ENCODE data around the gene PHACTR4.
A peak's percentile ranks its signal among the peaks of the same experiment; 100 is the strongest.

Gene PHACTR4

DNA sequence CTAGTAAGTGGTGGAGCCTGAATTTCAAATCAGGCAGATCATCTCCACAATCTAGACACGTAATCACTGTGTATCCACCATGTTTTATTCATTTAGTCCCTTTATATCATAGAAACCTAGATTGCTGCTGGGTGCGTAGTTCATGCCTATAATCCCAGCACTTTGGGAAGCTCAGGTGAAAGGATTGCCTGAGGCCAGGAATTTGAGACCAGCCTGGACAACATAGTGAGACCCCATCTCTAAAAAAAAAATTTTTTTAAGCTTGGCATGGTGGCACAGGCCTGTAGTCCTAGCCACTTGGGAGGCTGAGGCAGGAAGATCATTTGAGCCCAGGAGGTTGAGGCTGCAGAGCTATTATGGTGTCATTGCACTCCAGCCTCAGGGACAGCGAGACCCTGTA, 30.6 kb upstream of the PHACTR4 start:
- H3K14ac ChIP-seq (ENCODE audit: low read length in 2 of 2), result no peak overlapping the region
- H2AFZ ChIP-seq (ENCODE audit: low read depth, low read length), result no peak overlapping the region
- no peak overlapping the region for H3K4me2 ChIP-seq (ENCODE audit: low read length, poor library complexity, severe bottlenecking)
- H3K9ac ChIP-seq (ENCODE audit: low read length), result no peak overlapping the region
- no peak overlapping the region for H2BK15ac ChIP-seq (ENCODE audit: low read depth, poor library complexity, severe bottlenecking)
- WGBS, result 96% methylated on average over 3 of the region's 3 CpGs
- H3K4ac ChIP-seq (ENCODE audit: low read depth in 1 of 2, low read length in 2 of 2), result no peak overlapping the region
- H2BK12ac ChIP-seq (ENCODE audit: low read length in 2 of 2), result no peak overlapping the region
- no peak overlapping the region for H3K18ac ChIP-seq (ENCODE audit: low read depth in 1 of 2, low read length in 2 of 2)
- peaks cover 8 to 21% of the 10 kb centered on the region in 2 experiments for H3K36me3 ChIP-seq (ENCODE audit: control insufficient read depth in 1 of 2, insufficient read depth in 2 of 2, low read depth in 1 of 2, low read length in 2 of 2)
- H2AK5ac ChIP-seq (ENCODE audit: low read length, severe bottlenecking), result no peak overlapping the region
- H2BK5ac ChIP-seq (ENCODE audit: low read depth, low read length, poor library complexity, severe bottlenecking), result no peak overlapping the region
- no peak overlapping the region for H3K4me3 ChIP-seq (ENCODE audit: insufficient read depth in 1 of 2, low read depth in 1 of 2, low read length in 2 of 2)
- no peak overlapping the region for H4K91ac ChIP-seq (ENCODE audit: low read length)
- H3K27ac ChIP-seq (ENCODE audit: low read length, poor library complexity, severe bottlenecking), result no peak overlapping the region
- no peak overlapping the region for H3K23ac ChIP-seq (ENCODE audit: low read length in 2 of 2)
- H3K79me1 ChIP-seq (replicated peaks; ENCODE audit: low read length, poor library complexity, severe bottlenecking), result peaks cover 8% of the 10 kb centered on the region
- no peak overlapping the region for H2BK120ac ChIP-seq (ENCODE audit: low read depth, low read length)
- no peaks in the 10 kb centered on the region for H3K9me3 ChIP-seq (ENCODE audit: control insufficient read depth, low read length)
- no peak overlapping the region for H4K8ac ChIP-seq (ENCODE audit: low read length)
- no peaks in the 10 kb centered on the region for H3K27me3 ChIP-seq (ENCODE audit: control insufficient read depth in 1 of 2, insufficient read depth in 1 of 2, low read length in 2 of 2)
- no peaks in the 10 kb centered on the region for H3K4me1 ChIP-seq (ENCODE audit: control insufficient read depth, insufficient read depth, low read depth, low read length)
- no peak for DNase-seq

DNA sequence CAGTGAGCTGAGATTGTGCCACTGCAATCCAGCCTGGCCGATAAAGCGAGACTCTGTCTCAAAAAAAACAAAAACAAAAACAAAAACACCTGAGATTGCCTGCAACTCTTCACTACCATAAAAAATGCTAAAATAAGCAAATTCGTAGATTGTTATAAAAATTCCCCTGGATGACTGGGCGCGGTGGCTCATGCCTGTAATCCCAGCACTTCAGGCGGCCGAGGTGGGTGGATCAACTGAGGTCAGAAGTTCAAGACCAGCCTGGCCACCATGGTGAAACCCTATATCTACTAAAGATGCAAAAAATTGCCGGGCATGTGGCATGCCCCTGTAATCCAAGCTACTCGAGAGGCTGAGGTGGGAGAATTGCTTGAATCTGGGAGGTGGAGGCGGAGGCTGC, 30.0 kb upstream of the PHACTR4 start:
- Histone ChIP-seq H3K27ac (ENCODE audit: low read length, poor library complexity, severe bottlenecking) (no peak overlapping the region), H3K23ac (ENCODE audit: low read length in 2 of 2) (no peak overlapping the region), H3K14ac (ENCODE audit: low read length in 2 of 2) (no peak overlapping the region), H2BK12ac (ENCODE audit: low read length in 2 of 2) (no peak overlapping the region), H3K9me3 (ENCODE audit: control insufficient read depth, low read length) (no peaks in the 10 kb centered on the region), H3K4me1 (ENCODE audit: control insufficient read depth, insufficient read depth, low read depth, low read length) (no peaks in the 10 kb centered on the region), H3K4me3 (ENCODE audit: insufficient read depth in 1 of 2, low read depth in 1 of 2, low read length in 2 of 2) (no peak overlapping the region), H3K9ac (ENCODE audit: low read length) (no peak overlapping the region), H3K4me2 (ENCODE audit: low read length, poor library complexity, severe bottlenecking) (no peak overlapping the region), H3K36me3 (ENCODE audit: control insufficient read depth in 1 of 2, insufficient read depth in 2 of 2, low read depth in 1 of 2, low read length in 2 of 2) (peaks cover 5 to 14% of the 10 kb centered on the region in 2 experiments), H4K91ac (ENCODE audit: low read length) (no peak overlapping the region), H3K79me1 (replicated peaks; ENCODE audit: low read length, poor library complexity, severe bottlenecking) (peaks cover 5% of the 10 kb centered on the region), H3K4ac (ENCODE audit: low read depth in 1 of 2, low read length in 2 of 2) (no peak overlapping the region), H2AFZ (ENCODE audit: low read depth, low read length) (no peak overlapping the region), H2AK5ac (ENCODE audit: low read length, severe bottlenecking) (peak overlapping the region; percentile 54), H3K27me3 (ENCODE audit: control insufficient read depth in 1 of 2, insufficient read depth in 1 of 2, low read length in 2 of 2) (no peaks in the 10 kb centered on the region), H3K18ac (ENCODE audit: low read depth in 1 of 2, low read length in 2 of 2) (no peak overlapping the region), H4K8ac (ENCODE audit: low read length) (no peak overlapping the region), H2BK120ac (ENCODE audit: low read depth, low read length) (no peak overlapping the region), H2BK15ac (ENCODE audit: low read depth, poor library complexity, severe bottlenecking) (no peak overlapping the region), H2BK5ac (ENCODE audit: low read depth, low read length, poor library complexity, severe bottlenecking) (no peak overlapping the region)
- WGBS, result 86% methylated on average over 10 of the region's 10 CpGs
- no peak for DNase-seq

DNA sequence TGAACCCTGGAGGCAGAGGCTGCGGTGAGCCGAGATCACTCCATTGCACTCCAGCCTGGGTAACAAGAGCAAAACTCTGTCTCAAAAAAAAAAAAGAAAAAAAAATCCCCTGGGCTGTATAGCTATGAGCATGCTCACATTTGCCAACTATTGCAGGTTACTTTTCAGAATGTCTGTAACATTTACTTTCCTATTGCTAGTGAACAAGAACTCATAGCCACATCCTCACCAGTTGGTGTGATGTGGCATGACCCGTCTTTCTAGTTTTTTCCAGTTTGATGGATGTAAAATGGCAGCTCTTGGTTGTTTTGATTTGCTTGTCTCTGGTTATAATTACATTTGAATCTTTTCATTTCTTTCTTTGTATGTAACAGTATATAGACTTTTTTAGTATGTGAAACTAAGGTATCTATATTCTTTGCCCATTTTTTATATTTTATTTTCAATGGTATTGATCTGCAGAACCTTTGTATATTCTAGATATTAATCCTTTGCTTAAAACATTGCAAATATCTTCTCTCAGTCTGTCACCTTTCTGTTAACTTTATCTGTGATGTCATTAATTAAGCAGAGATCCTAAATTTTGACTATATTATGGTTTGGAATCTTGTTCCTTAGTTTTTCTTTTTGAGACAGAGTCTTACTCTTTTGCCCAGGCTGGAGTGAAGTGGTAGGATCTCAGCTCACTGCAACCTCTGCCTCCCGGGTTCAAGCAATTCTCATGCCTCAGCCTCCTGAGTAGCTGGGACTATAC, 29.1 kb upstream of the PHACTR4 start:
- Histone ChIP-seq H3K27ac (ENCODE audit: low read length, poor library complexity, severe bottlenecking) (no peak overlapping the region), H3K9me3 (ENCODE audit: control insufficient read depth, low read length) (no peaks in the 10 kb centered on the region), H3K9ac (ENCODE audit: low read length) (no peak overlapping the region), H3K79me1 (replicated peaks; ENCODE audit: low read length, poor library complexity, severe bottlenecking) (peaks cover 2% of the 10 kb centered on the region), H3K14ac (ENCODE audit: low read length in 2 of 2) (no peak overlapping the region), H2BK5ac (ENCODE audit: low read depth, low read length, poor library complexity, severe bottlenecking) (no peak overlapping the region), H3K4me2 (ENCODE audit: low read length, poor library complexity, severe bottlenecking) (no peak overlapping the region), H3K4ac (ENCODE audit: low read depth in 1 of 2, low read length in 2 of 2) (no peak overlapping the region), H2BK15ac (ENCODE audit: low read depth, poor library complexity, severe bottlenecking) (no peak overlapping the region), H3K23ac (ENCODE audit: low read length in 2 of 2) (no peak overlapping the region), H4K8ac (ENCODE audit: low read length) (no peak overlapping the region), H3K4me1 (ENCODE audit: control insufficient read depth, insufficient read depth, low read depth, low read length) (no peaks in the 10 kb centered on the region), H2AFZ (ENCODE audit: low read depth, low read length) (no peak overlapping the region), H3K4me3 (ENCODE audit: insufficient read depth in 1 of 2, low read depth in 1 of 2, low read length in 2 of 2) (no peak overlapping the region), H2AK5ac (ENCODE audit: low read length, severe bottlenecking) (no peak overlapping the region), H2BK12ac (ENCODE audit: low read length in 2 of 2) (no peak overlapping the region), H3K36me3 (ENCODE audit: control insufficient read depth in 1 of 2, insufficient read depth in 2 of 2, low read depth in 1 of 2, low read length in 2 of 2) (peaks cover 3 to 6% of the 10 kb centered on the region in 2 experiments), H4K91ac (ENCODE audit: low read length) (no peak overlapping the region), H3K27me3 (ENCODE audit: control insufficient read depth in 1 of 2, insufficient read depth in 1 of 2, low read length in 2 of 2) (no peaks in the 10 kb centered on the region), H3K18ac (ENCODE audit: low read depth in 1 of 2, low read length in 2 of 2) (no peak overlapping the region), H2BK120ac (ENCODE audit: low read depth, low read length) (no peak overlapping the region)
- WGBS, result 96% methylated on average over 3 of the region's 4 CpGs
- no peak for DNase-seq

DNA sequence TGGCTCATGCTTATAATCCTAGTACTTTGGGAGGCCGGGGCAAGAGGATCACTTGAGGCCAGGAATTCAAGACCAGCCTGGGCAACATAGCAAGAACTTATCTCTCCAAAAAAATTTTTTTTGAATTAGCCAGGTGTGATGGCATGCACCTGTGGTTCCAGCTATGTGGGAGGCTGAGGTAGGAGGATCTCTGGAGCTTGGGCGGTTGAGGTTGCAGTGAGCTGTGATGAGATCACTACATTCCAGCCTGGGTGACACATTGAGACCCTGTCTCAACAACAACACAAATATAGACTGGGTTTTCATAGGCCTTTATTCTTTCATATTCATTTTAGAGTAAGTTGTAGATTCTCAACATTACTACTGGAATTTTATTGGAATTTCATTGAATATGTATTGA, 27.9 kb upstream of the PHACTR4 start:
- Histone ChIP-seq H3K27ac (ENCODE audit: low read length, poor library complexity, severe bottlenecking) (no peak overlapping the region), H3K18ac (ENCODE audit: low read depth in 1 of 2, low read length in 2 of 2) (no peak overlapping the region), H2AK5ac (ENCODE audit: low read length, severe bottlenecking) (no peak overlapping the region), H3K9me3 (ENCODE audit: control insufficient read depth, low read length) (no peaks in the 10 kb centered on the region), H2AFZ (ENCODE audit: low read depth, low read length) (no peak overlapping the region), H2BK120ac (ENCODE audit: low read depth, low read length) (no peak overlapping the region), H3K23ac (ENCODE audit: low read length in 2 of 2) (no peak overlapping the region), H4K8ac (ENCODE audit: low read length) (no peak overlapping the region), H3K4me2 (ENCODE audit: low read length, poor library complexity, severe bottlenecking) (no peak overlapping the region), H3K4me1 (ENCODE audit: control insufficient read depth, insufficient read depth, low read depth, low read length) (no peaks in the 10 kb centered on the region), H3K27me3 (ENCODE audit: control insufficient read depth in 1 of 2, insufficient read depth in 1 of 2, low read length in 2 of 2) (no peaks in the 10 kb centered on the region), H3K4ac (ENCODE audit: low read depth in 1 of 2, low read length in 2 of 2) (no peak overlapping the region), H2BK5ac (ENCODE audit: low read depth, low read length, poor library complexity, severe bottlenecking) (no peak overlapping the region), H2BK15ac (ENCODE audit: low read depth, poor library complexity, severe bottlenecking) (no peak overlapping the region), H3K79me1 (replicated peaks; ENCODE audit: low read length, poor library complexity, severe bottlenecking) (no peaks in the 10 kb centered on the region), H3K14ac (ENCODE audit: low read length in 2 of 2) (no peak overlapping the region), H3K9ac (ENCODE audit: low read length) (no peak overlapping the region), H2BK12ac (ENCODE audit: low read length in 2 of 2) (no peak overlapping the region), H4K91ac (ENCODE audit: low read length) (no peak overlapping the region), H3K4me3 (ENCODE audit: insufficient read depth in 1 of 2, low read depth in 1 of 2, low read length in 2 of 2) (no peak overlapping the region), H3K36me3 (ENCODE audit: control insufficient read depth in 1 of 2, insufficient read depth in 2 of 2, low read depth in 1 of 2, low read length in 2 of 2) (peaks cover 0 to 3% of the 10 kb centered on the region in 2 experiments)
- WGBS, result 85% methylated on average over 1 of the region's 2 CpGs
- no peak for DNase-seq

All from mesenchymal stem cell (in vitro differentiated cells and primary cell).